ENCODE data around the gene LRRC27. TPM values are rescaled to one million over a fixed set of nuclear protein-coding genes. Genes with fewer than 3 reads are reported as not detected.

LRRC27 gene
- total and polyA plus RNA-seq, 5 donors from 2014 or later, result 0.67 to 3.3 (median 2.5) TPM

GRCh38 chr10:132309471-132309865 lies 22.5 kb upstream of the LRRC27 start:
- H3K4me1 Mint-ChIP-seq, result peaks cover 0 to 12% (median 5%) of the 10 kb centered on the region in 4 donors
- Histone ChIP-seq H3K4me1 (ENCODE audit: control insufficient read depth, insufficient read depth, low read length, poor library complexity, severe bottlenecking) (peaks cover 13% of the 10 kb centered on the region), H3K9me3 (ENCODE audit: control insufficient read depth in 2 of 2, low read length in 2 of 2) (no peaks in the 10 kb centered on the region), H3K27ac (ENCODE audit: insufficient read depth, low read length, poor library complexity, severe bottlenecking) (no peak overlapping the region), H3K4me3 (ENCODE audit: low read depth, low read length) (no peak overlapping the region), H3K36me3 (ENCODE audit: control insufficient read depth, insufficient read depth, low read length) (no peaks in the 10 kb centered on the region), H3K27me3 (ENCODE audit: control insufficient read depth, insufficient read depth, low read length) (peaks cover 4% of the 10 kb centered on the region)
- no peak for DNase-seq
- H3K4me3 Mint-ChIP-seq, result peak overlapping the region; percentile 73 to 90 (median 84)
- peaks cover 0 to 2% (median 0%) of the 10 kb centered on the region in 7 donors for H3K9me3 Mint-ChIP-seq
- ATAC-seq (ENCODE audit: low read depth in 2 of 2), result no peak
- no peak overlapping the region for H3K27ac Mint-ChIP-seq
- no peaks in the 10 kb centered on the region for H3K36me3 Mint-ChIP-seq
- peaks cover 27% of the 10 kb centered on the region for H3K27me3 Mint-ChIP-seq

- Histone ChIP-seq H3K36me3 (ENCODE audit: control insufficient read depth, insufficient read depth, low read length) (no peaks in the 10 kb centered on the region), H3K4me1 (ENCODE audit: control insufficient read depth, insufficient read depth, low read length, poor library complexity, severe bottlenecking) (peaks cover 13% of the 10 kb centered on the region), H3K27ac (ENCODE audit: insufficient read depth, low read length, poor library complexity, severe bottlenecking) (no peak overlapping the region), H3K4me3 (ENCODE audit: low read depth, low read length) (no peak overlapping the region), H3K27me3 (ENCODE audit: control insufficient read depth, insufficient read depth, low read length) (peaks cover 4% of the 10 kb centered on the region), H3K9me3 (ENCODE audit: control insufficient read depth in 2 of 2, low read length in 2 of 2) (no peaks in the 10 kb centered on the region)
- Mint-ChIP-seq H3K27me3 (peaks cover 27% of the 10 kb centered on the region), H3K4me1 (peaks cover 0 to 12% (median 5%) of the 10 kb centered on the region in 4 donors), H3K9me3 (peaks cover 0 to 2% (median 0%) of the 10 kb centered on the region in 7 donors), H3K4me3 (peak overlapping the region; percentile 73 to 90 (median 84)), H3K36me3 (no peaks in the 10 kb centered on the region), H3K27ac (peak overlapping the region in 1 of 3 donors; percentile 76)
- no peak for ATAC-seq (ENCODE audit: low read depth in 2 of 2)
- DNase-seq, result no peak
Observed at GRCh38 chr10:132309879-132310591, 22.0 kb upstream of the LRRC27 start.

- peak overlapping the region in 1 of 3 donors; percentile 36 for H3K27ac Mint-ChIP-seq
Observed at GRCh38 chr10:132310701-132311337, 21.2 kb upstream of the LRRC27 start.

GRCh38 chr10:132311338-132311939 lies 20.6 kb upstream of the LRRC27 start:
- Mint-ChIP-seq H3K27ac (no peak overlapping the region), H3K4me3 (peak overlapping the region in 1 of 4 donors; percentile 73), H3K36me3 (no peaks in the 10 kb centered on the region), H3K27me3 (peaks cover 15% of the 10 kb centered on the region), H3K9me3 (peaks cover 0 to 2% (median 0%) of the 10 kb centered on the region in 7 donors), H3K4me1 (peaks cover 0 to 10% (median 1%) of the 10 kb centered on the region in 4 donors)
- H3K27me3 ChIP-seq (ENCODE audit: control insufficient read depth, insufficient read depth, low read length), result no peaks in the 10 kb centered on the region
- no peak overlapping the region for H3K4me3 ChIP-seq (ENCODE audit: low read depth, low read length)
- no peaks in the 10 kb centered on the region for H3K36me3 ChIP-seq (ENCODE audit: control insufficient read depth, insufficient read depth, low read length)
- no peak for DNase-seq
- peaks cover 13% of the 10 kb centered on the region for H3K4me1 ChIP-seq (ENCODE audit: control insufficient read depth, insufficient read depth, low read length, poor library complexity, severe bottlenecking)
- H3K9me3 ChIP-seq (ENCODE audit: control insufficient read depth in 2 of 2, low read length in 2 of 2), result no peaks in the 10 kb centered on the region
- ATAC-seq (ENCODE audit: low read depth in 2 of 2), result no peak
- no peak overlapping the region for H3K27ac ChIP-seq (ENCODE audit: insufficient read depth, low read length, poor library complexity, severe bottlenecking)

More at GRCh38 chr10:132310701-132311337, 21.2 kb upstream of the LRRC27 start:
- H3K36me3 Mint-ChIP-seq, result no peaks in the 10 kb centered on the region
- Histone ChIP-seq H3K4me3 (ENCODE audit: low read depth, low read length) (no peak overlapping the region), H3K27me3 (ENCODE audit: control insufficient read depth, insufficient read depth, low read length) (peaks cover 3% of the 10 kb centered on the region), H3K4me1 (ENCODE audit: control insufficient read depth, insufficient read depth, low read length, poor library complexity, severe bottlenecking) (peaks cover 13% of the 10 kb centered on the region), H3K27ac (ENCODE audit: insufficient read depth, low read length, poor library complexity, severe bottlenecking) (no peak overlapping the region), H3K36me3 (ENCODE audit: control insufficient read depth, insufficient read depth, low read length) (no peaks in the 10 kb centered on the region), H3K9me3 (ENCODE audit: control insufficient read depth in 2 of 2, low read length in 2 of 2) (no peaks in the 10 kb centered on the region)
- H3K27me3 Mint-ChIP-seq, result peaks cover 21% of the 10 kb centered on the region
- H3K9me3 Mint-ChIP-seq, result peaks cover 0 to 2% (median 0%) of the 10 kb centered on the region in 7 donors
- peaks cover 0 to 12% (median 5%) of the 10 kb centered on the region in 4 donors for H3K4me1 Mint-ChIP-seq
- DNase-seq (no peak), ATAC-seq (ENCODE audit: low read depth in 2 of 2) (no peak)
- peak overlapping the region in 3 of 4 donors; percentile 35 to 73 (median 67) for H3K4me3 Mint-ChIP-seq

- no peaks in the 10 kb centered on the region for H3K36me3 Mint-ChIP-seq
- Histone ChIP-seq H3K36me3 (ENCODE audit: control insufficient read depth, insufficient read depth, low read length) (no peaks in the 10 kb centered on the region), H3K27ac (ENCODE audit: insufficient read depth, low read length, poor library complexity, severe bottlenecking) (no peak overlapping the region), H3K9me3 (ENCODE audit: control insufficient read depth in 2 of 2, low read length in 2 of 2) (no peaks in the 10 kb centered on the region), H3K27me3 (ENCODE audit: control insufficient read depth, insufficient read depth, low read length) (no peaks in the 10 kb centered on the region), H3K4me1 (ENCODE audit: control insufficient read depth, insufficient read depth, low read length, poor library complexity, severe bottlenecking) (peaks cover 7% of the 10 kb centered on the region), H3K4me3 (ENCODE audit: low read depth, low read length) (no peak overlapping the region)
- peaks cover 0 to 4% (median 0%) of the 10 kb centered on the region in 4 donors for H3K4me1 Mint-ChIP-seq
- H3K9me3 Mint-ChIP-seq, result peaks cover 0 to 2% (median 0%) of the 10 kb centered on the region in 7 donors
- no peak overlapping the region for H3K27ac Mint-ChIP-seq
- ATAC-seq (ENCODE audit: low read depth in 2 of 2) (no peak), DNase-seq (no peak)
- peak overlapping the region in 1 of 4 donors; percentile 35 for H3K4me3 Mint-ChIP-seq
- H3K27me3 Mint-ChIP-seq, result peaks cover 14% of the 10 kb centered on the region
Observed at GRCh38 chr10:132313305-132313704, 18.7 kb upstream of the LRRC27 start.

GRCh38 chr10:132313865-132314264 lies 18.1 kb upstream of the LRRC27 start:
- ATAC-seq (ENCODE audit: low read depth in 2 of 2) (no peak), DNase-seq (no peak)
- H3K4me3 Mint-ChIP-seq, result no peak overlapping the region
- Histone ChIP-seq H3K4me3 (ENCODE audit: low read depth, low read length) (no peak overlapping the region), H3K27ac (ENCODE audit: insufficient read depth, low read length, poor library complexity, severe bottlenecking) (no peak overlapping the region), H3K36me3 (ENCODE audit: control insufficient read depth, insufficient read depth, low read length) (no peaks in the 10 kb centered on the region), H3K9me3 (ENCODE audit: control insufficient read depth in 2 of 2, low read length in 2 of 2) (no peaks in the 10 kb centered on the region), H3K27me3 (ENCODE audit: control insufficient read depth, insufficient read depth, low read length) (no peaks in the 10 kb centered on the region), H3K4me1 (ENCODE audit: control insufficient read depth, insufficient read depth, low read length, poor library complexity, severe bottlenecking) (peaks cover 2% of the 10 kb centered on the region)
- H3K9me3 Mint-ChIP-seq, result peaks cover 0 to 2% (median 0%) of the 10 kb centered on the region in 7 donors
- no peaks in the 10 kb centered on the region for H3K36me3 Mint-ChIP-seq
- H3K27ac Mint-ChIP-seq, result no peak overlapping the region
- H3K4me1 Mint-ChIP-seq, result peaks cover 0 to 2% (median 0%) of the 10 kb centered on the region in 4 donors
- peaks cover 14% of the 10 kb centered on the region for H3K27me3 Mint-ChIP-seq

GRCh38 chr10:132314336-132314735 lies 17.7 kb upstream of the LRRC27 start:
- Mint-ChIP-seq H3K4me1 (no peaks in the 10 kb centered on the region), H3K27me3 (peaks cover 14% of the 10 kb centered on the region), H3K9me3 (peaks cover 0 to 2% (median 0%) of the 10 kb centered on the region in 7 donors), H3K4me3 (no peak overlapping the region), H3K36me3 (no peaks in the 10 kb centered on the region), H3K27ac (no peak overlapping the region)
- no peaks in the 10 kb centered on the region for H3K27me3 ChIP-seq (ENCODE audit: control insufficient read depth, insufficient read depth, low read length)
- no peak overlapping the region for H3K27ac ChIP-seq (ENCODE audit: insufficient read depth, low read length, poor library complexity, severe bottlenecking)
- no peaks in the 10 kb centered on the region for H3K4me1 ChIP-seq (ENCODE audit: control insufficient read depth, insufficient read depth, low read length, poor library complexity, severe bottlenecking)
- H3K4me3 ChIP-seq (ENCODE audit: low read depth, low read length), result no peak overlapping the region
- ATAC-seq (ENCODE audit: low read depth in 2 of 2) (no peak), DNase-seq (no peak)
- H3K36me3 ChIP-seq (ENCODE audit: control insufficient read depth, insufficient read depth, low read length), result no peaks in the 10 kb centered on the region
- H3K9me3 ChIP-seq (ENCODE audit: control insufficient read depth in 2 of 2, low read length in 2 of 2), result no peaks in the 10 kb centered on the region
